Measurements from ENCODE around the gene NDRG3. TPM values are rescaled to one million over a fixed set of nuclear protein-coding genes. Genes with fewer than 3 reads are reported as not detected.

NDRG3 gene
- total RNA-seq, 1 experiment from 2014 or later, result 23.6 TPM

- Histone ChIP-seq H3K14ac (ENCODE audit: insufficient read depth, low read length) (no peak overlapping the region), H2AK5ac (ENCODE audit: insufficient read length, low read length) (no peak overlapping the region), H3K56ac (ENCODE audit: insufficient read length, low read depth, low read length) (no peak overlapping the region), H3K79me2 (ENCODE audit: insufficient read depth, low read length) (no peaks in the 10 kb centered on the region), H3K23me2 (ENCODE audit: insufficient read length, low read depth, low read length, poor library complexity, severe bottlenecking) (peaks cover 2% of the 10 kb centered on the region), H3K18ac (ENCODE audit: insufficient read length, low read depth, low read length) (no peak overlapping the region), H3K23ac (ENCODE audit: insufficient read length, low read depth, low read length) (no peak overlapping the region), H3K27me3 (ENCODE audit: insufficient read depth, low read length) (no peaks in the 10 kb centered on the region), H3K27ac (ENCODE audit: insufficient read length, low read depth, low read length) (no peak overlapping the region), H4K91ac (ENCODE audit: insufficient read length, low read depth, low read length) (no peak overlapping the region), H3K79me1 (ENCODE audit: insufficient read depth, low read depth, low read length, poor library complexity, severe bottlenecking) (no peaks in the 10 kb centered on the region), H2BK120ac (ENCODE audit: low read depth, low read length, poor library complexity, severe bottlenecking) (no peak overlapping the region), H2BK5ac (ENCODE audit: insufficient read length, low read length) (no peak overlapping the region), H3K4me1 (ENCODE audit: insufficient read depth, low read length) (no peaks in the 10 kb centered on the region), H2AFZ (ENCODE audit: low read length) (no peak overlapping the region), H3K4me2 (ENCODE audit: insufficient read depth, insufficient read length, low read length) (no peak overlapping the region), H2BK20ac (ENCODE audit: low read depth, low read length, poor library complexity, severe bottlenecking) (no peak overlapping the region), H3T11ph (ENCODE audit: low read length) (no peak overlapping the region), H3K9ac (ENCODE audit: extremely low read depth, insufficient read length, low read length) (no peak overlapping the region), H3K4ac (ENCODE audit: low read depth, low read length) (no peak overlapping the region), H2BK15ac (ENCODE audit: low read depth, low read length) (no peak overlapping the region), H4K5ac (ENCODE audit: insufficient read length, low read depth, low read length) (no peak overlapping the region), H3K9me3 (ENCODE audit: control insufficient read depth, low read depth, low read length) (no peaks in the 10 kb centered on the region), H2BK12ac (ENCODE audit: insufficient read length, low read depth, low read length) (no peak overlapping the region), H4K8ac (replicated peaks; ENCODE audit: insufficient read length, low read depth, low read length) (no peak overlapping the region), H4K20me1 (ENCODE audit: control insufficient read depth, insufficient read depth, insufficient read length) (no peaks in the 10 kb centered on the region)
- WGBS (ENCODE audit: extremely low coverage, insufficient read length, low lambda C conversion rate), result no CpG with 5 or more reads among the region's 1 CpG
- DNase-seq, result no peak
- no peak overlapping the region for H3K27ac Mint-ChIP-seq
- no peaks in the 10 kb centered on the region for H3K27me3 Mint-ChIP-seq (ENCODE audit: low read depth)
- H3K4me1 Mint-ChIP-seq, result no peaks in the 10 kb centered on the region
- H3K9me3 Mint-ChIP-seq, result no peaks in the 10 kb centered on the region
- H3K4me3 Mint-ChIP-seq, result no peak overlapping the region
- TF ChIP-seq, protein P1, sequence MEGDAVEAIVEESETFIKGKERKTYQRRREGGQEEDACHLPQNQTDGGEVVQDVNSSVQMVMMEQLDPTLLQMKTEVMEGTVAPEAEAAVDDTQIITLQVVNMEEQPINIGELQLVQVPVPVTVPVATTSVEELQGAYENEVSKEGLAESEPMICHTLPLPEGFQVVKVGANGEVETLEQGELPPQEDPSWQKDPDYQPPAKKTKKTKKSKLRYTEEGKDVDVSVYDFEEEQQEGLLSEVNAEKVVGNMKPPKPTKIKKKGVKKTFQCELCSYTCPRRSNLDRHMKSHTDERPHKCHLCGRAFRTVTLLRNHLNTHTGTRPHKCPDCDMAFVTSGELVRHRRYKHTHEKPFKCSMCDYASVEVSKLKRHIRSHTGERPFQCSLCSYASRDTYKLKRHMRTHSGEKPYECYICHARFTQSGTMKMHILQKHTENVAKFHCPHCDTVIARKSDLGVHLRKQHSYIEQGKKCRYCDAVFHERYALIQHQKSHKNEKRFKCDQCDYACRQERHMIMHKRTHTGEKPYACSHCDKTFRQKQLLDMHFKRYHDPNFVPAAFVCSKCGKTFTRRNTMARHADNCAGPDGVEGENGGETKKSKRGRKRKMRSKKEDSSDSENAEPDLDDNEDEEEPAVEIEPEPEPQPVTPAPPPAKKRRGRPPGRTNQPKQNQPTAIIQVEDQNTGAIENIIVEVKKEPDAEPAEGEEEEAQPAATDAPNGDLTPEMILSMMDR (conservative IDR thresholded peaks at IDR 0.05), result no peak
- peaks cover 13 to 58% (median 58%) of the 10 kb centered on the region in 3 experiments for H3K36me3 Mint-ChIP-seq (ENCODE audit: insufficient read depth in 1 of 3, low read depth in 3 of 3)
Observed at GRCh38 chr20:36758276-36758675, 12.4 kb upstream of the NDRG3 start.
